GM19351 (cell line): ENCODE measurements around the gene HMX3.
"Not testable (repeated sequence)": the region's sequence is repeated elsewhere in the genome, so short reads cannot be mapped to it uniquely, and the experiment has no call there.

Experiments used
- ATAC-seq: cut with Tn5 transposase; IDR thresholded peaks from one replicate; pipeline ENCODE4 v1.9.1; 2021; ENCODE audit warnings: mild to moderate bottlenecking, moderate library complexity; ENCODE audit not compliant: unreplicated experiment

Gene HMX3

DNA sequence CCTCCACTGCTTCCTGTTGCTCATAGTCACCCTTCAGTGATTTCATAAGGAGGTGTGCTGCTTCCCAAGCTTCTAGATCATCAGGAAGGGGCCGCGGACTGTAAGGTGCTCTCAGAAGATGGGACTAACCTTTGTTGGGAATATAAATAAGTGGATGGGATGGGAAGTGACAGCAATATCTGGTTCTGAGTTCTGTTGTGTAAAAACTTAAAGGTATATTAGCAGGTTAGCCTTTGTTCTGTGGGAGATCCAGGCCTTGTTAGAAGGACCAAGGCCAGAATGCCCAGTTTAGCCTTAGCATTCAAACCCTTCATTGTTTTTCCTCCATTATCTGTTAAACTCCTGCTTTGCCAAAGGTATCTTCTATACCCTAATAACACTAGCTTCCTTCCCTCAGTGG is 30.8 kb downstream of the HMX3 start:
- no peak for ATAC-seq

DNA sequence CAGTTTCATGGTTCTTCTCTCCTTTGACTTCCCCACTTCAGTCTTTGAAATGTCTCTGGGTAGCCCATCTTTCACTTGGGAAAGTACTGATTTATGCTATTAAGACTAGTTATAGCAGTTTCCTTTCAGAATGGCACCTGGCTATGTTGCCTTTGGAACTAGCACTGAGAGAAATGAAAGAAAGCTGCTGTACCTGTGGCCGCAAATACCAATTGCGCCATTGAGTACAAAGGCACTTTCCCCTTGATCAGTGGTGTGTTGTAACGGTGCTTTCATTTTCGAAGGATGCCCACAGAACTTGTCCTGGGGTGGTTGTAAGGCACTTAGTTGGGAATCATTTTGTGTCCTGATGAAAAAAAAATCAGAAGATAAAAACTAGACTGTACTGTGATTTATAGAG is 35.2 kb downstream of the HMX3 start:
- ATAC-seq: no peak

- ATAC-seq: not testable (repeated sequence)
These were observed 35.8 kb downstream of the HMX3 start for GRCh38 chr10:123171616-123172015.

DNA sequence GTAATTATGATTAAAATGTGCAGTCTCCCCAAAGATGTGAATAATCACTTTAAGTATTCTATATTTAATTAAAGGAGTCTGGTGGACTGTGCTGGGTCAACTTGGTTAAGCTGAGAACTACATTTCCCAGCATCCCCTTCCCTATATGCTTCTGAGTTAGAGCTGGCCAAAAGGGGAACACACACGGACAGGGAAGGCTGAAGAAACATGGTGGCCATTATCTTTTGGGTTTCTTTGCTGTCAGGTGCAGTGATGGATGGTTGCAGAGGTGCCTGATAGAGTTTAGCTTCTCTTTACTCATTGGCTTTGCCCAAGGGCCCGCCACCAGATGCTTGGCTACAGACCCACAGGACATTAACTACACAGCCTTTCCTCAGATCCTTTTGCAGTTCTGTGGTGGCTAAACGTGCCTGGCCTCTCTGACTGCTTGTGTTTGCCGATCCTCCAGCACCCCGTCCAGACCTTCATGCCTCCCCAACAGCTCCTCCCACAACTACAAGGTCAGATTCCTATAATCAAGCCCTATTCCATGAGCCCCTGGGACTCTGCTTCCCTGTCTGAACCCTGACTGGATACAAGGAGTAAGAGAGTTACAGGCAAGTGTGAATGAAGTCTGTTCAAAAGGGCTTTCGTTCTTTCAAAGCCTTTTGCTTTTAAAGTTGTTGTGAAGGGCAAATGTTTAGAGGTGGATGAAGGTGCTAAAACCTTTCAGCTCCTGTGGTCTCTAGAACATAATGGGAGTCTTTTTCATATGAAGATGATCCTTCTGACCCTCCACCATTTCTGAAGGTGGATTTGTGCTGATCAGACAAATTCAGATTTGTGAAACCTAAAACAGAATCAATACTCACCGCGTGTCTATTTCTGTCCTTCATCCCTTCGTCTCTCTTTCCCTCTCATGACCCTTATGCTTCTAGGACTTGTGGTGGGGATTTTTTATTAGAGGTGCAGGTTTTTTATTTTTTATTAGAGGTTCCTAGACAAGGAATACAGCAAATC is 39.9 kb downstream of the HMX3 start:
- no peak for ATAC-seq

GRCh38 chr10:123178390-123178789 is 42.6 kb downstream of the HMX3 start:
- ATAC-seq: not testable (repeated sequence)

DNA sequence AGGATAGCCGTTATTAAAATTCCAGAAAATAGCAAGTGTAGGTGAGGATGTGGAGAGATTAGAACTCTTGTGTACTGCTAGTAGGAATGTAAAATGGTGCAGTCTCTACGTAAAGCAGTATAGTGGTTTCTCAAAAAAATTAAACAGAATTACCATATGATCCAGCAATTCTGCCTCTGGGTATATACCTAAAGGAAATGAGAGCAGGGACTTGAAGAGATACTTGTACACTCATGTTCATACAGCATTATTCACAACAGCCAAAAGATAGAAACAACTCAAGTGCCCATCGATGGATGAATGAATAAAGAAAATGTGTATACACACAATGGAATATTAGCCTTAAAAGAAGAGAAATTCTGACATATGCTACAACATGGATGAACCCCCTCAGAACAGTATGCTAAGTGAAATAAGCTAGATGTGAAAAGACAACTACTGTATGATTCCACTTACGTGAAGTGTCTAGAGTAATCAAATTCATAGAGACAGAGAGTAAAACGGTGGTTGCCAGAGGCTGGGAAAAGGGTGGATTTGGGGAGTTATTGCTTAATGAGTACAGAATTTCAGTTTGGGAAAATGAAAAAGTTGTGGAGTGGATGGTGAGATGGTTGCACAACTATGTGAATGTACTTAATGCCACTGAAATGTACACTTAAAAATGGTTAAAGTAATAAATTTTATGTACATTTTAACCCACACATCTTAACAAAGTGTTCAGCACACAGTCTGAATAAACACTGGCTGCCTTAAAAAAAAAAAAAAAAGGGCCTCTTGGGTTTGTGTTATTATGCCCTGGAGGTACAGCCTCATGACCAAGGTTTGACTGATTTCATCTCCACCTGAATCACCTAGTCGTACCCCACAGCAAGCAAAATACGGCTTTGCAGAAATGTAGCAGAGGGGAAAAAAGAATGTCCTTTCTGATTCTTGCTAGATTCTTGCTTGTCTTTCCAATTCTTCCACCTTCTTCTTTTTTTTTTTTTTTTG is 44.6 kb downstream of the HMX3 start:
- ATAC-seq: no peak

GRCh38 chr10:123183724-123184123 is 48.0 kb downstream of the HMX3 start:
- no peak for ATAC-seq

- no peak for ATAC-seq
These were observed 52.0 kb downstream of the HMX3 start for GRCh38 chr10:123187781-123188180.
